D721Med (cell line): ENCODE results near the gene PDGFB.

ENCODE experiments used
- DNase-seq: peaks from one replicate; pipeline ENCODE4 v3.0.0; 2011; ENCODE audit warnings: low spot score; ENCODE audit not compliant: insufficient read length
- FAIRE-seq: peaks from 2 replicates; lab custom pipeline; 2011; peaks lifted over from hg19 to GRCh38; lab: Jason Lieb, UNC
- CTCF ChIP-seq: IDR thresholded peaks from 2 replicates; pipeline ENCODE4 v1.5.1; 2012; ENCODE audit warnings: mild to moderate bottlenecking, control low read depth; ENCODE audit not compliant: insufficient read depth; ENCODE audit errors: missing control alignments

The PDGFB gene

GRCh38 chr22:39254789-39255298 lies 10.1 kb upstream of the PDGFB start:
- TF ChIP-seq CTCF = no peak
- FAIRE-seq (no peak), DNase-seq (no peak)

GRCh38 chr22:39254122-39254521 lies 9.3 kb upstream of the PDGFB start:
- no peak for TF ChIP-seq CTCF
- DNase-seq = no peak
- no peak for FAIRE-seq

- no peak for DNase-seq
- TF ChIP-seq CTCF = no peak
- FAIRE-seq = no peak
Measured at GRCh38 chr22:39253435-39254070, 8.8 kb upstream of the PDGFB start.

GRCh38 chr22:39252461-39253434 lies 8.0 kb upstream of the PDGFB start:
- DNase-seq = no peak
- TF ChIP-seq CTCF = no peak
- no peak for FAIRE-seq

GRCh38 chr22:39251762-39252460 lies 7.1 kb upstream of the PDGFB start:
- DNase-seq (no peak), FAIRE-seq (no peak)
- TF ChIP-seq CTCF = no peak

GRCh38 chr22:39250838-39251237 lies 6.1 kb upstream of the PDGFB start:
- FAIRE-seq (no peak), DNase-seq (no peak)
- no peak for TF ChIP-seq CTCF
